ENCODE measurements around the gene SELENOK. TPM values are rescaled to one million over a fixed set of nuclear protein-coding genes. Genes with fewer than 3 reads are reported as not detected.

The SELENOK gene
- total and polyA plus RNA-seq, 2 of the 4 experiments (the other 2 are of a cell fraction): 35.5 to 37.1 TPM

DNA sequence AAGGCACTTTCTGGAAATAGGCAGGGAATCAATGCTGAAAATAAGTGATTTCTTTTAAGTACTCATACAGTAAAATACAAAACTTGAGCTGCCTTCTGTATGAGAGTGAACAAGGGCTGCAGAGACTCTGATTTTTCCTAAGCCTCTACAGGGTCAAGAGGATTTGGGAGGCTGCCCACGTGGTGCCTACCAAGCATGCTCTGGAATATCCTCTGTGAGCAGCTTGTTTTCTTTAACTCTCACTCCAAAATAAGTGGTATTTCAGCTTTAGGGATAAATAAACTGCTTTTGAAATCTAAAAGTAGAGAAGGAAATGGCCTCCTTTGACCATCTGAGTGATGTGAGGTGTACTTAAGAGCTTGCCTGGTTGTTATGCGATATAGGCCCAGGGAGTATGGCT, 8.1 kb upstream of the SELENOK start:
- no CpG with 5 or more reads among the region's 2 CpGs for WGBS, 2 experiments (ENCODE audit: extremely low coverage in 2 of 2, insufficient read length in 1 of 2)
- Histone ChIP-seq H2BK120ac (ENCODE audit: low read depth, low read length) (no peak overlapping the region), H3K27me3 (ENCODE audit: control insufficient read depth, insufficient read depth, low read length) (peaks cover 4% of the 10 kb centered on the region), H3K4me3 (ENCODE audit: insufficient read depth, low read depth, low read length) (no peak overlapping the region), H3K9ac (ENCODE audit: low read depth, low read length) (no peak overlapping the region), H3K56ac (ENCODE audit: extremely low read depth, insufficient read depth, low read length) (no peak overlapping the region), H4K8ac (ENCODE audit: low read depth in 2 of 2, low read length in 2 of 2) (no peak overlapping the region), H4K91ac (ENCODE audit: insufficient read depth, low read depth, low read length) (no peak overlapping the region), H3K4me1 (ENCODE audit: control insufficient read depth, insufficient read depth, low read length) (no peaks in the 10 kb centered on the region), H3K14ac (replicated peaks; ENCODE audit: low read depth, low read length) (no peak overlapping the region), H3K18ac (ENCODE audit: low read depth, low read length) (no peak overlapping the region), H2AK9ac (replicated peaks; ENCODE audit: low read depth, low read length, poor library complexity) (no peak overlapping the region), H3K4ac (ENCODE audit: low read depth, low read length) (no peak overlapping the region), H3K23ac (ENCODE audit: low read depth, low read length) (no peak overlapping the region), H3K9me1 (ENCODE audit: insufficient read depth, low read length) (no peaks in the 10 kb centered on the region), H2BK15ac (ENCODE audit: low read depth, low read length) (no peak overlapping the region), H3K79me1 (ENCODE audit: low read depth in 1 of 2, low read length in 2 of 2) (no peaks in the 10 kb centered on the region), H3K27ac (ENCODE audit: insufficient read depth, low read length) (no peak overlapping the region), H3K4me2 (ENCODE audit: low read depth, low read length) (no peak overlapping the region), H2BK5ac (ENCODE audit: low read depth, low read length, poor library complexity, severe bottlenecking) (no peak overlapping the region), H4K5ac (ENCODE audit: low read depth, low read length) (no peak overlapping the region), H2AK5ac (ENCODE audit: low read depth, low read length) (no peak overlapping the region), H2AFZ (replicated peaks; ENCODE audit: low read length, poor library complexity) (no peak overlapping the region), H3K9me3 (ENCODE audit: control insufficient read depth, insufficient read depth, low read length) (no peaks in the 10 kb centered on the region), H2BK20ac (ENCODE audit: low read depth, low read length) (no peak overlapping the region), H4K20me1 (ENCODE audit: insufficient read depth, low read length) (no peaks in the 10 kb centered on the region), H3K36me3 (ENCODE audit: control insufficient read depth, insufficient read depth, low read length) (no peaks in the 10 kb centered on the region)
- BruUV-seq (replicated peaks): no TSS peak
- DNase-seq (no peak), ATAC-seq (ENCODE audit: low read depth) (no peak)
- dilution Hi-C loops (cut with HindIII; ENCODE audit: low sequenced_read_pairs, unreplicated experiment): no loop called here
- TF ChIP-seq MAZ (IDR thresholded peaks at IDR 0.05; ENCODE audit: borderline replicate concordance, low read depth, low read length): no peak
- no peak for TF ChIP-seq RCOR1 (IDR thresholded peaks at IDR 0.05; ENCODE audit: insufficient replicate concordance, low read length)
- TF ChIP-seq MXI1 (IDR thresholded peaks at IDR 0.05; ENCODE audit: borderline replicate concordance, low read depth, low read length): no peak
- no peak for TF ChIP-seq CEBPB (IDR thresholded peaks at IDR 0.05; ENCODE audit: low read depth, low read length)
- TF ChIP-seq FOS (IDR thresholded peaks at IDR 0.05; ENCODE audit: low read depth, low read length): no peak
- no peak for TF ChIP-seq RAD21 (IDR thresholded peaks at IDR 0.05; ENCODE audit: low read length)
- TF ChIP-seq, protein P1, sequence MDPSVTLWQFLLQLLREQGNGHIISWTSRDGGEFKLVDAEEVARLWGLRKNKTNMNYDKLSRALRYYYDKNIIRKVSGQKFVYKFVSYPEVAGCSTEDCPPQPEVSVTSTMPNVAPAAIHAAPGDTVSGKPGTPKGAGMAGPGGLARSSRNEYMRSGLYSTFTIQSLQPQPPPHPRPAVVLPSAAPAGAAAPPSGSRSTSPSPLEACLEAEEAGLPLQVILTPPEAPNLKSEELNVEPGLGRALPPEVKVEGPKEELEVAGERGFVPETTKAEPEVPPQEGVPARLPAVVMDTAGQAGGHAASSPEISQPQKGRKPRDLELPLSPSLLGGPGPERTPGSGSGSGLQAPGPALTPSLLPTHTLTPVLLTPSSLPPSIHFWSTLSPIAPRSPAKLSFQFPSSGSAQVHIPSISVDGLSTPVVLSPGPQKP (IDR thresholded peaks at IDR 0.05; ENCODE audit: borderline replicate concordance, low read depth, low read length): no peak
- TF ChIP-seq CTCF (conservative IDR thresholded peaks at IDR 0.05; ENCODE audit: low read depth, low read length): no peak
- TF ChIP-seq BHLHE40 (IDR thresholded peaks at IDR 0.05; ENCODE audit: low read depth, low read length): no peak
- no peak for TF ChIP-seq MAFK (IDR thresholded peaks at IDR 0.05; ENCODE audit: low read depth, low read length)
- no peak for TF ChIP-seq POLR2A (IDR thresholded peaks at IDR 0.05; ENCODE audit: low read depth, low read length)
- TF ChIP-seq USF2 (IDR thresholded peaks at IDR 0.05; ENCODE audit: low read depth, low read length): no peak
- no peak for TF ChIP-seq SMC3 (IDR thresholded peaks at IDR 0.05; ENCODE audit: low read depth, low read length)
- TF ChIP-seq RFX5 (IDR thresholded peaks at IDR 0.05; ENCODE audit: low read depth, low read length): no peak
- no peak for TF ChIP-seq NFE2L2 (IDR thresholded peaks at IDR 0.05; ENCODE audit: low read depth, low read length)
- TF ChIP-seq CHD1 (IDR thresholded peaks at IDR 0.05; ENCODE audit: low read depth, low read length): no peak
- in situ Hi-C loops (cut with MboI; ENCODE audit: low sequenced_read_pairs): loop anchor here (25.0 kb wide), 1 partner anchor 612 kb away; no protein-coding TSS in a partner anchor
- intact Hi-C loops (cut with micrococcal nuclease): no loop called here
- ChIA-PET POLR2A (ENCODE audit: unreplicated experiment) (interaction anchor here (0.9 kb wide), 1 partner anchor 8 kb away, joined by 6 read pairs; the partner anchor contains the start of gene SELENOK), CTCF (no interaction called here)

Measured in IMR-90 (cell line).